ENCODE results near the gene ASIC2.

ASIC2 gene

GRCh38 chr17:33198954-33199353 lies 94.1 kb downstream of the ASIC2 start:
- no peaks in the 10 kb centered on the region for H3K36me3 Mint-ChIP-seq (ENCODE audit: low read depth)
- H3K9me3 Mint-ChIP-seq = no peaks in the 10 kb centered on the region
- no peaks in the 10 kb centered on the region for H3K4me1 Mint-ChIP-seq (ENCODE audit: low read depth)
- no peak overlapping the region for H3K27ac Mint-ChIP-seq
- peaks cover 13% of the 10 kb centered on the region for H3K27me3 Mint-ChIP-seq
- no peak for DNase-seq
- H3K4me3 Mint-ChIP-seq = no peak overlapping the region

DNA sequence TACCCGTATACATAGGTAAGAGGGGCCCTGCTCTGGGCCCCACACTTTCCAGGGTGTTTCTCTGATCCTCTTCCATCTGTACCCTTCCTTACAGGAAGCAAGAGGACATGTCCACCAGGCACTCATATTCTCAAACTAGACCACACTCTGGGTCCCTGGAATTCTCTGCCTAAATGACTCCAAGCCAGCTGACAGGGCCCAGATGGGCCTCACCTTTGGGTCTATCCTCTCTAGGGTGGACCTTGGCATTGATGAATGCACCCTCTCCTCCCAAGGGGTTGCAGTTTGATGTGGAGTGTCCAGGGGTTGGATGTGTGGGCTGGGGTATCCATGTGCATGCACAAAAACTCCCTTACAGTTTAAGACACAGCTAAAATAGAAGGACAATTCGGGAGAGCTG lies 95.8 kb downstream of the ASIC2 start:
- Mint-ChIP-seq H3K27me3 (peaks cover 10% of the 10 kb centered on the region), H3K9me3 (no peaks in the 10 kb centered on the region), H3K4me1 (ENCODE audit: low read depth) (no peaks in the 10 kb centered on the region), H3K27ac (no peak overlapping the region), H3K36me3 (ENCODE audit: low read depth) (no peaks in the 10 kb centered on the region), H3K4me3 (no peak overlapping the region)
- DNase-seq = no peak

GRCh38 chr17:33196883-33197282 lies 96.2 kb downstream of the ASIC2 start:
- DNase-seq = no peak
- Mint-ChIP-seq H3K36me3 (ENCODE audit: low read depth) (no peaks in the 10 kb centered on the region), H3K27ac (no peak overlapping the region), H3K9me3 (no peaks in the 10 kb centered on the region), H3K4me3 (no peak overlapping the region), H3K4me1 (ENCODE audit: low read depth) (no peaks in the 10 kb centered on the region), H3K27me3 (peaks cover 10% of the 10 kb centered on the region)

GRCh38 chr17:33192951-33193911 lies 99.9 kb downstream of the ASIC2 start:
- no peaks in the 10 kb centered on the region for H3K36me3 Mint-ChIP-seq (ENCODE audit: low read depth)
- no peak overlapping the region for H3K4me3 Mint-ChIP-seq
- no peaks in the 10 kb centered on the region for H3K9me3 Mint-ChIP-seq
- H3K27ac Mint-ChIP-seq = no peak overlapping the region
- no peak for DNase-seq
- H3K4me1 Mint-ChIP-seq (ENCODE audit: low read depth) = no peaks in the 10 kb centered on the region
- peaks cover 28% of the 10 kb centered on the region for H3K27me3 Mint-ChIP-seq

DNA sequence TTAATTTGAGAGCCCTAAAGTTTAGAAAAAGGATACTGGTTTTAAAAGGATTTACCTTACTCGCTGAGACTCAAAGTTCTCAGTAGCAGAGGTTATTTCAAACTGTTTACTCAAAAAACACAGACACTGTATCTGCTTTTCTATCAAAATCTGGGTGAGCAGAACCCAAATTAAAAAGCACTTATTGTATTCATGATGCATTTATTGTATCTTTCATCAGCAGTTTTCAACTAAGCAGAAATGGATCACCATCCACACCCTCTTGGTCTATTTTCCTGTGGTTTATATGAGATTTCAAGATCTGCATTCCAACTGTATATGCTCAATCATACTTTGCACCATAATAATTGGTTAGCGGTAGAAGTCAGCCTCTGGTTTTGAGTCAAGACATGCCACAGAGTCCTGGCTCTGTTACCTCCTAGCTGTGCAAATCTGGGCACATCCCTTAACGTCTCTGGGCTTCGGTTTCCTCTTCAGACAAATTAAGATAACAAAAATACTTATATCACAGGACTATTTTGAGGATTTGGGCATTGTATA lies 109.5 kb downstream of the ASIC2 start:
- no peak for DNase-seq
- H3K27ac Mint-ChIP-seq = no peak overlapping the region
- H3K4me1 Mint-ChIP-seq (ENCODE audit: low read depth) = no peaks in the 10 kb centered on the region
- H3K4me3 Mint-ChIP-seq = no peak overlapping the region
- no peaks in the 10 kb centered on the region for H3K9me3 Mint-ChIP-seq
- no peaks in the 10 kb centered on the region for H3K36me3 Mint-ChIP-seq (ENCODE audit: low read depth)
- peaks cover 43% of the 10 kb centered on the region for H3K27me3 Mint-ChIP-seq

DNA sequence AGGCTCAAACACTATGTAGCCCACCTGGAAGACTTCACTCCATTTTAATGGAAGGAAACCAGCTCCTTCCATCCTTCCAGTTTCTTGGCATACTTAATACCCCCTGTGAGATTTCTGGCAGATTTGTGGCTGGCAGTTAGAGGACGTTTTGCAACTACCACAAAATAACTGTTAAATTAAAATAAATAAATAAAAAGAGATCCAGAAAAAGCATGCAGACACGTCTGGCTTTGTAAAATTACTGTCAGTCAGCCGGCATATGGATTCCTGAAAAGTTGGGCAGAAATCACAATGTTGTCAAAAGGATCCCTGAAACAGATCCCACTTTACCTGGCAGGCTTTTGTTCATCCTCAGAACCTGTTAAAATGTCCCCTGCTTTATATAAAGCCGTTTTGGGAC lies 113.9 kb downstream of the ASIC2 start:
- H3K27me3 Mint-ChIP-seq = peaks cover 35% of the 10 kb centered on the region
- no peaks in the 10 kb centered on the region for H3K9me3 Mint-ChIP-seq
- no peaks in the 10 kb centered on the region for H3K36me3 Mint-ChIP-seq (ENCODE audit: low read depth)
- no peak for DNase-seq
- H3K27ac Mint-ChIP-seq = no peak overlapping the region
- H3K4me1 Mint-ChIP-seq (ENCODE audit: low read depth) = no peaks in the 10 kb centered on the region
- H3K4me3 Mint-ChIP-seq = no peak overlapping the region

DNA sequence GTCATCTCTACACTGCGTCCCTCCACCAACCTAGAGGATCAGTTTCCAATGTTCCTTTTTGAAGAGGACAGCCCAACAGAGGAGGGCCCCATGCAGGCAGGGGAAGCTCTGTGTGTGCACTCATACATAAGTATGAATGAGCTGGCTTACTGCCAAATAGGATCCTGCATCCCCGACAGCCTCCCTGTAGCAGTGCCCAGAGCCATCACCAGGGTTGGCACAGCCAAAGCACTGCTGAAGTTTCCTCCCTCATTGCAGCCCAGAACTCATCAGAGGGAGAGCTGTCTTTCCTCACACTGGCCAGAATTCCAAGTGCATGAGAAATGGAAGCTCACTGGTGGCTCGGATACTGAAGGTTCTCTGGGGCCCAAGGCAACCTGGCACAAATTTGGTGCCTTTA lies 114.4 kb downstream of the ASIC2 start:
- peaks cover 33% of the 10 kb centered on the region for H3K27me3 Mint-ChIP-seq
- no peaks in the 10 kb centered on the region for H3K9me3 Mint-ChIP-seq

GRCh38 chr17:33175562-33175961 lies 117.5 kb downstream of the ASIC2 start:
- no peaks in the 10 kb centered on the region for H3K4me1 Mint-ChIP-seq (ENCODE audit: low read depth)
- no peak for DNase-seq
- H3K27me3 Mint-ChIP-seq = peaks cover 26% of the 10 kb centered on the region
- no peak overlapping the region for H3K27ac Mint-ChIP-seq
- H3K9me3 Mint-ChIP-seq = no peaks in the 10 kb centered on the region
- no peak overlapping the region for H3K4me3 Mint-ChIP-seq
- H3K36me3 Mint-ChIP-seq (ENCODE audit: low read depth) = no peaks in the 10 kb centered on the region

More for the DNA sequence above, 114.4 kb downstream of the ASIC2 start:
- no peak overlapping the region for H3K4me3 Mint-ChIP-seq
- H3K4me1 Mint-ChIP-seq (ENCODE audit: low read depth) = no peaks in the 10 kb centered on the region
- no peak overlapping the region for H3K27ac Mint-ChIP-seq
- DNase-seq = no peak
- H3K36me3 Mint-ChIP-seq (ENCODE audit: low read depth) = no peaks in the 10 kb centered on the region

DNA sequence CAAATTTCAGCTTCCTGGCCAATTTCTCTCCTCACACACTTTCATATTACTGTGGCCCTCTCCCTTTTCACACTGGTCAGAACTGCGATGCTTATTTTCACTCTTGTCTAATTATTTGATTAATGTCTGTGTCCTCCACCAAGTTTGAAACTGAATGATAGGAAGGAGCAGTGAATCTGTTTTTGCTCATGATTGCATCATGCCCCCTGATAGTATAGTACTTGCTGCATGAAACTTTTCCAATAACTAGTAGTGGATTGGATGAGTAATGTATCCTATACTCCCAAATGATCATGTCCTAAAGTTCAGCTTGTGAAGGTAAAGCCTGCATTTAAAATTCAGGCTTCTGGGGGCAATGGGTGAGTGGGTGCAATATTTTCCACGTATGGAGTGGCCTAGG lies 121.2 kb downstream of the ASIC2 start:
- H3K36me3 Mint-ChIP-seq (ENCODE audit: low read depth) = no peaks in the 10 kb centered on the region

DNA sequence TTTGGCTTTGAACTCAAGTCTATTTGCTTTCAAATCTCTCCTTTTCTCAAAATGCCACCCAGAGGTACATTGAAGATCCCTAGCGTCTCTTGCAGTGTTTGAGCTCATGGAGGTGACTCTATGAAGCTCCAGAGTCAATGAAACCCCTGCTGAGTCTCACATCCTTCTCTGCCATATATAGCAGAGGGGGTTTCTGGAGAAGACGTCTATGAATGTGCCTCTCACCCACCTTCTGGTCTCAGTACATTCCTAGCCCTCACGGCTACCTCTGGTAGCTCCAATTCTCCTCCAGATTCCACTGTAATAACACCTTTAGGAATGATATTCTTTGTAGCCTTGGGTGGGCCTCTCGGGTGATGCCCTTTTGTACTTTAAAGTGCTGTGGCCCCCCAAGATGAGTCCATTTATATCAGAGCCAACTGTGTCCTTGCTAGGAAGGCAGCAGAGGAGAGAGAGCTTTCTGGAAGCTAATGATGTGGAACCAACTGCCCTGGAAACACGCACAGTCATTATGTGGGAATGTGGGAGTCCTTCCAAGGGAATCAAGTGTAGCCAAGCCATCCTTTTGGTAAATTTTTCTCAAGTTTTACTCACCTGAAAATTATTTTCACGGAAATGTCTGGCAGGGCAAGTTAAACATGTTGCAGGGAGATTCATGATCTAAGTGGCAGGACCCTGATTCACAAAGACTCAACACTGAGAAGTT lies 123.4 kb downstream of the ASIC2 start:
- Mint-ChIP-seq H3K9me3 (no peaks in the 10 kb centered on the region), H3K27ac (no peak overlapping the region), H3K4me3 (no peak overlapping the region), H3K36me3 (ENCODE audit: low read depth) (no peaks in the 10 kb centered on the region), H3K4me1 (ENCODE audit: low read depth) (no peaks in the 10 kb centered on the region), H3K27me3 (peaks cover 16% of the 10 kb centered on the region)
- DNase-seq = no peak

More for the DNA sequence above, 121.2 kb downstream of the ASIC2 start:
- Mint-ChIP-seq H3K4me3 (no peak overlapping the region), H3K9me3 (no peaks in the 10 kb centered on the region), H3K4me1 (ENCODE audit: low read depth) (no peaks in the 10 kb centered on the region), H3K27me3 (peaks cover 13% of the 10 kb centered on the region), H3K27ac (no peak overlapping the region)
- no peak for DNase-seq

DNA sequence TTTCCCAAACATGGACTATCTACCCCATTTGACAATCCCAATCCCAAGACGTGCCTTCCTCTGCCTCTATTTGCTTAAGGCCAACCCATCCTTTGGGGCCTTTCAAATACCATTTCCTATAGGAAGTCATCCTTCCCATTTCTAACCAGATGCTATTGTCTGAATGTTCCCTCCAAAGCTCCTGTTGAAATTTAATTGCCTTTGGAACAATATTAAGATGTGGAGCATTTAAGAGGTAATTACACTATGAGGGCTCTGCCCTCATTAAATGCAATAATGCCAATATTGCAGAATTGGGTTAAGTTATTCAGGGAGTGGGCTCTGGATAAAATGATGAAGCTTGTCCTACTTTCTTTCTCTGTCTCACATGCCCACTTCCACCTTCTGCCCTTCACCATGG lies 125.4 kb downstream of the ASIC2 start:
- no peaks in the 10 kb centered on the region for H3K36me3 Mint-ChIP-seq (ENCODE audit: low read depth)
- DNase-seq = no peak
- H3K9me3 Mint-ChIP-seq = no peaks in the 10 kb centered on the region
- no peak overlapping the region for H3K4me3 Mint-ChIP-seq
- no peak overlapping the region for H3K27ac Mint-ChIP-seq
- no peaks in the 10 kb centered on the region for H3K4me1 Mint-ChIP-seq (ENCODE audit: low read depth)
- peaks cover 28% of the 10 kb centered on the region for H3K27me3 Mint-ChIP-seq

DNA sequence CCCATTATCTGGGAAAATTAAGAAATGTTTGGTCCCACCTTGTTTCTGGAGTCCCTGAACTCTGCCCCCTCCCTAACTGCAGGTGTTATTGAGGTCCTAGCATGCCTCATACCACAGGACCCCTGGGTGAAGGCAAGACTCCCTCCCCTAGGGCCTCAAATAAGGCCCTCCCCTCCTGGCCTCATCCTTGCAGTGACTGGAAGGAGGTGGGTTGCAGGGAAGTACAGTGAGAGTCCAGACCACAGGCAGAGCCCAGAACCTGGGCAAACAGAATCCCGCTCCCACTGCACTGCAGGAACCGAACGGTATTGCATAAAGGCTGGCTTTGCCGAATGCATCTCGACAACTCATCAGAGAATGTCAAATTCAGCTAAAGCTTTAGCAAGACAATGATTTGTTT lies 126.6 kb downstream of the ASIC2 start:
- H3K36me3 Mint-ChIP-seq (ENCODE audit: low read depth) = no peaks in the 10 kb centered on the region
- no peak overlapping the region for H3K27ac Mint-ChIP-seq
- H3K4me1 Mint-ChIP-seq (ENCODE audit: low read depth) = no peaks in the 10 kb centered on the region
- H3K27me3 Mint-ChIP-seq = peaks cover 34% of the 10 kb centered on the region
- no peaks in the 10 kb centered on the region for H3K9me3 Mint-ChIP-seq
- no peak for DNase-seq
- no peak overlapping the region for H3K4me3 Mint-ChIP-seq

GRCh38 chr17:33164169-33164881 lies 128.8 kb downstream of the ASIC2 start:
- Mint-ChIP-seq H3K27me3 (peaks cover 35% of the 10 kb centered on the region), H3K36me3 (ENCODE audit: low read depth) (no peaks in the 10 kb centered on the region), H3K4me3 (no peak overlapping the region), H3K27ac (no peak overlapping the region), H3K9me3 (no peaks in the 10 kb centered on the region), H3K4me1 (ENCODE audit: low read depth) (no peaks in the 10 kb centered on the region)
- DNase-seq = no peak

- no peaks in the 10 kb centered on the region for H3K4me1 Mint-ChIP-seq (ENCODE audit: low read depth)
- H3K9me3 Mint-ChIP-seq = no peaks in the 10 kb centered on the region
- no peaks in the 10 kb centered on the region for H3K36me3 Mint-ChIP-seq (ENCODE audit: low read depth)
- peaks cover 38% of the 10 kb centered on the region for H3K27me3 Mint-ChIP-seq
- no peak for DNase-seq
- no peak overlapping the region for H3K27ac Mint-ChIP-seq
- H3K4me3 Mint-ChIP-seq = no peak overlapping the region
These were observed 129.4 kb downstream of the ASIC2 start for GRCh38 chr17:33163533-33164168.
